ENCODE measurements around the gene UBN2. TPM values are rescaled to one million over a fixed set of nuclear protein-coding genes. Genes with fewer than 3 reads are reported as not detected.

The UBN2 gene
- total RNA-seq, 1 donor from 2014 or later: 8.0 TPM

Other genes starting within 250 kb of the UBN2 start
- 2.6 and 3.3 TPM in 2 replicates for gene KIAA1549, start 249.8 kb upstream of the UBN2 start, total RNA-seq
- gene ZC3HAV1L, start 195.2 kb upstream of the UBN2 start, total RNA-seq: 16.4 and 20.8 TPM in 2 replicates
- 44.6 and 73.2 TPM in 2 replicates for gene ZC3HAV1, start 121.5 kb upstream of the UBN2 start, total RNA-seq
- 6.3 and 9.7 TPM in 2 replicates for gene FMC1, start 110.1 kb downstream of the UBN2 start, total RNA-seq
- gene LUC7L2, start 128.7 kb downstream of the UBN2 start, total RNA-seq: 38.8 and 53.2 TPM in 2 replicates